Activated CD8-positive, alpha-beta memory T cell treated with anti-CD3 and anti-CD28 coated beads for 36 hours (primary cell): ENCODE results near the gene ESYT1. TPM values are rescaled to one million over a fixed set of nuclear protein-coding genes. Genes with fewer than 3 reads are reported as not detected.

Source experiments
- CTCF ChIA-PET: fragments of 350-600 bp; sonication (Branson Sonifier 250); formaldehyde crosslinking; loops from one replicate; lab custom pipeline; 2021; ENCODE audit warnings: antibody characterized with exemption; lab: Charles Lee
- POLR2A ChIA-PET: fragments of 350-600 bp; sonication (Branson Sonifier 250); formaldehyde crosslinking; loops from one replicate; lab custom pipeline; 2021; ENCODE audit warnings: antibody characterized with exemption; lab: Charles Lee
- total RNA-seq, 2 experiments: library from RNA; stranded (reverse); gene quantifications; one replicate each; pipeline ENCODE4 v1.2.3, GENCODE V29; 2021

The ESYT1 gene
- total RNA-seq, 2 experiments from 2014 or later: 193 to 196 TPM

DNA sequence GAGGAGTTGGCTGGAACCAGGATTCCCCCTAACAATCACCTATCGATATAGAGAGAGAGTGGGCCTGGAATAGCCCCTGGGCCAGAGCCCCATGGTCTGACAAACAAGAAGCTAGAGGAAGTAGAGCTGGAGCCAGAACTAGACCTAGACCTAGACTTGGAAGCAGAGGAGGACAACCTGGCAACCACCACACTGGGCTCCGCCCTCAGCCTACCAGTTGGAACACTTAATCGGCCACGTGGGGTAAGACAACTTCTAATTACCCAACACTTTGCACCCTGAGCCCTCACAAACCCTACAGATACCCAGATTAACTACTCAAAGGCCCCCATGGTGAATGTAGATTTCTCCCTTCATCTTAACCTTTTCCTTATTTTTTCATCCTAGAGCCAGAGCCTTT, 28.3 kb upstream of the ESYT1 start:
- CTCF ChIA-PET: interaction anchor here (0.5 kb wide), 1 partner anchor 15 kb away, joined by 3 read pairs; no protein-coding TSS in a partner anchor
- POLR2A ChIA-PET: no interaction called here

GRCh38 chr12:56101045-56101444, 27.0 kb upstream of the ESYT1 start:
- CTCF ChIA-PET: interaction anchor here (1.2 kb wide), 1 partner anchor 22 kb away, joined by 5 read pairs; the partner anchor contains the start of gene ERBB3

DNA sequence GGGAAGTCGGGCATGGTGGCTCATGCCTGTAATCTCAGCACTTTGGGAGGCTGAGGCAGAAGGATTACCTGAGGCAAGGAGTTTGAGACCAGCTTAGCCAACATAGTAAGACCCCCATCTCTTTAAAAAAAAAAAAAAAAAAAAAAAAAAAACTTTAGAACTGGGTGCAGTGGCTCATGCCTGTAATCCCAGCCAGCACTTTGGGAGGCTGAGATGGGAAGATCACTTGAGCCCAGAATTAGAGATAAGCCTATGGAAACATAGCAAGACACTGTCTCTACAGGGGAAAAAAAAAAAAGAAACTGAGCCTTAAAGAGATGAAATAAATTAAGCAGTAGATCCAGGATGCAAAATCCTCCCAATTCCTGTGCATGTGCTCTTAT, 25.4 kb upstream of the ESYT1 start:
- POLR2A ChIA-PET: interaction anchor here (0.6 to 3.0 kb wide), 2 partner anchors 57 to 128 kb away, joined by 5 to 17 read pairs; no protein-coding TSS in a partner anchor
- CTCF ChIA-PET: interaction anchor here (0.6 to 3.0 kb wide), 3 partner anchors 22 to 176 kb away, joined by 3 to 20 read pairs (median 3); partner anchors contain the start of gene ERBB3

More at GRCh38 chr12:56101045-56101444, 27.0 kb upstream of the ESYT1 start:
- POLR2A ChIA-PET: no interaction called here

DNA sequence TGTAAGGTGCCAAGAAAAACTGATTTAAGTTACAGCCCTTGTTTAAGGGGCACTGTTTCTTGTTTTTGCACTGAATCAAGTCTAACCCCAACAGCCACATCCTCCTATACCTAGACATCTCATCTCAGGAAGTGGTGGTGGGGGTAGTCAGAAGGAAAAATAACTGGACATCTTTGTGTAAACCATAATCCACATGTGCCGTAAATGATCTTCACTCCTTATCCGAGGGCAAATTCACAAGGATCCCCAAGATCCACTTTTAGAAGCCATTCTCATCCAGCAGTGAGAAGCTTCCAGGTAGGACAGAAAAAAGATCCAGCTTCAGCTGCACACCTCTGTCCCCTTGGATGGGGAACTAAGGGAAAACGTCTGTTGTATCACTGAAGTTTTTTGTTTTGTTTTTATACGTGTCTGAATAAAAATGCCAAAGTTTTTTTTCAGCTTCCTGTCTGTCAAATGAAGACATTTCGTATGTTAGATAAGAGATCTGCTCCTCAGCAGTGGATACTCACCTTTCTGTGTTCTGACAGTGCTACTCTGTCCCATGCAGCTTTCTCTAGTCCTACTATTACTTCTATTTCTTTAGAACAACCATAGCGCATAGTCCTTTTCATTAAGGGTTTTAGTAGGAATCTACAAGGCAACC, 24.9 kb upstream of the ESYT1 start:
- POLR2A ChIA-PET: interaction anchor here (0.6 to 3.0 kb wide), 6 partner anchors 9 to 586 kb away, joined by 3 to 56 read pairs (median 5); partner anchors contain the start of genes RPL41 and ZC3H10
- CTCF ChIA-PET: interaction anchor here (0.6 to 3.3 kb wide), 7 partner anchors 10 to 177 kb away, joined by 3 to 25 read pairs (median 4); partner anchors contain the start of genes ERBB3, RPL41, SMARCC2 and ZC3H10

- CTCF ChIA-PET: interaction anchor here (0.7 to 3.3 kb wide), 10 partner anchors 10 to 175 kb away, joined by 3 to 25 read pairs (median 4); partner anchors contain the start of genes ERBB3, RPL41, SMARCC2 and ZC3H10
These were observed 24.3 kb upstream of the ESYT1 start for GRCh38 chr12:56103823-56104108.

GRCh38 chr12:56104109-56104814, 23.8 kb upstream of the ESYT1 start, which contains the start of gene PA2G4:
Gene PA2G4 (plus strand): TSS chr12:56104559. CDS start chr12:56104738, 179 bp downstream.
- POLR2A ChIA-PET: interaction anchor here (0.5 to 3.0 kb wide), 17 partner anchors 8 to 1518 kb away, joined by 3 to 56 read pairs (median 3); partner anchors contain the start of genes ESYT1, MYL6, PAN2 and RAB5B
- CTCF ChIA-PET: interaction anchor here (0.7 to 3.3 kb wide), 10 partner anchors 9 to 176 kb away, joined by 3 to 25 read pairs (median 4); partner anchors contain the start of genes ERBB3, RPL41, SMARCC2 and ZC3H10

More at GRCh38 chr12:56103823-56104108, 24.3 kb upstream of the ESYT1 start:
- POLR2A ChIA-PET: interaction anchor here (0.6 to 3.0 kb wide), 13 partner anchors 9 to 1519 kb away, joined by 3 to 56 read pairs (median 4); partner anchors contain the start of genes ESYT1, MYL6, PAN2 and RAB5B

DNA sequence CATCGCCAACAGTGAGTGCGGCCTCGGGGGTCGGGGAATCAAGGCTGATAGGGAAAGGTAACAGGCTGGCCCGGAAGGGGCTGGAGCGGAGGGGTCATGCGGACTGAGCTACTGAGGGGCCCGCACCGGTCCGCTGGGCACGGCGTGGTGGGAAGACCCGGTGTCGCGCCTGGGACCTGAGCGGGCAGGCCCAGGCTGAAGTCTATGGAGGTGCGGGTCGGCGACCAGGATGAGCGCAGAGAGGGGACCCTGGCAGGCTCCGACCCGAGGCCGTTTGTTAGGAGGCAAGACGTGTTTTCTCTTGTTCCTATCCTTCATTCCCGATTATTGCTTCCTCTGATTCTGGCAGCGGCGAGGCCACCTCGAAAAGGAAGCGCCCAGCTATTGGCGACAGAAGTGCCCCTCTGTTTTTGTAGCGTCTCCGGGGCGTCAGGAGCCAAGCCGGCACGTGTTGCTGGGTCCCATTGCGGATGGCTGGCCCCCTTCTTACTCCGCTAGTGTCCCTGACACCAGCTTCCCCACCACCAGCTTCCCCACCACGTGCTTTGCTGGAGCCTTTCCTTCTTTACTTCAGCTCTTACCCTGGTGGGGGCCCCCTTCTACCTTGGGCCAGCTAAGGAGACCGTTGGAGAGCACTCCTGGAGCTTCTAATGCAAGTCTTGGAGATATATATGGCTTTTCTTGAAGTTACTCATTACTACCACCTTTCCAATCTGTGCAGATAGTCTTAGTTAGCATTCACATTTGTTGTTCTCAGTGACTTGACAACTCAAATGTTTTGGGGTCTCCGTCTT, 23.1 kb upstream of the ESYT1 start:
- ChIA-PET POLR2A (interaction anchor here (0.6 to 3.0 kb wide), 9 partner anchors 12 to 360 kb away, joined by 3 to 56 read pairs (median 4); partner anchors contain the start of genes ESYT1, RAB5B, RNF41 and RPL41), CTCF (interaction anchor here (0.7 to 3.3 kb wide), 6 partner anchors 10 to 85 kb away, joined by 3 to 25 read pairs (median 11); partner anchors contain the start of genes ERBB3, RPL41, SMARCC2 and ZC3H10)

DNA sequence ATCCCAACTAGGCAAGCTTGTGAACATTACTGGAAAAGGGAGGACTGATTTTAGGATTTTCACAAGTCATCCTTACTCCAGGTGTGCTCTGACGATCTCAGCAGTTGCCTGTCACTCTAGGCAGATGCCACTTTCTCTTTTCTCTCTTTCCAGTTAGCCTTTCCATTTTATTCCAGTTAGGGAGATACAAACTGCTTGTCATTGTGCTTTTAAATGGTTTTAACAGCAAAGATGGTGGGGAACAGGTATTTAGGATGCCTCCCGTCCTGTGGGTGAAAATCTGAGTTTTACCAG, 22.5 kb upstream of the ESYT1 start:
- ChIA-PET POLR2A (interaction anchor here (3.0 kb wide), 1 partner anchor 11 kb away, joined by 56 read pairs; the partner anchor contains the start of genes RPL41 and ZC3H10), CTCF (interaction anchor here (0.8 to 3.3 kb wide), 5 partner anchors 12 to 85 kb away, joined by 3 to 25 read pairs (median 18); partner anchors contain the start of genes ERBB3, RPL41, SMARCC2 and ZC3H10)

DNA sequence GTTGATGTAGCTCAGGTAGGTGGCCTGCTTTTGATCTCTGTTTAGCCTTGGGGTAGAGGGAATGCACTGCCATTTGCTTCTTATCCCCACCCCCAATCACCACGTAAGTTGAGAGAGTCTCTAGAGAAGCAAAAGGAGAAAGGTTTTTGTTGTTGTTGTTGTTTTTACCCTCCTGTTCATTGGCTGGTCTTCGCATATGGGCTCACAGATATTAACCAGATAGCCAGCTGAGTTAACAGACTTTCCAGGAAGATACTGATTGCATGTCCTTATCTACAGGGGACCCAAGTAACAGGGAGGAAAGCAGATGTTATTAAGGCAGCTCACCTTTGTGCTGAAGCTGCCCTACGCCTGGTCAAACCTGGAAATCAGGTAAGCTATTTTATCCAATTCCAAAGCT, 20.8 kb upstream of the ESYT1 start:
- POLR2A ChIA-PET: interaction anchor here (0.9 to 1.8 kb wide), 3 partner anchors 9 to 45 kb away, joined by 3 to 5 read pairs (median 3); partner anchors contain the start of genes RPL41 and ZC3H10

DNA sequence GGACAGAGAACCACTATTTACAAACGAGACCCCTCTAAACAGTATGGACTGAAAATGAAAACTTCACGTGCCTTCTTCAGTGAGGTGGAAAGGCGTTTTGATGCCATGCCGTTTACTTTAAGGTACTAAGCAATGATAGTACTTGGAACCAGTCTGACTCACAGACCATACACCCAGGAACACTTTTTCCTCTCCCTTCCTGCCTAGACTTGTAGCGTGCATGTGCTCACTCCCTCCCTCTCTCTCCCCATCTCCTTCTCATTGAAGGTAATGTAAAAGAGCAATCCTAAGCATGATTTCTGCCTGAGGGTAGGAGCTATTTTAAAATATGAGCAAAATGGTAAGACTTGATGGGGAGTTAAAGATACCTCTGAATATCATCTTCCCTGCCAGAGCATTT, 17.5 kb upstream of the ESYT1 start:
- POLR2A ChIA-PET: no interaction called here

More for the DNA sequence above, 20.8 kb upstream of the ESYT1 start:
- CTCF ChIA-PET: interaction anchor here (1.9 kb wide), 1 partner anchor 11 kb away, joined by 6 read pairs; the partner anchor contains the start of gene ZC3H10

DNA sequence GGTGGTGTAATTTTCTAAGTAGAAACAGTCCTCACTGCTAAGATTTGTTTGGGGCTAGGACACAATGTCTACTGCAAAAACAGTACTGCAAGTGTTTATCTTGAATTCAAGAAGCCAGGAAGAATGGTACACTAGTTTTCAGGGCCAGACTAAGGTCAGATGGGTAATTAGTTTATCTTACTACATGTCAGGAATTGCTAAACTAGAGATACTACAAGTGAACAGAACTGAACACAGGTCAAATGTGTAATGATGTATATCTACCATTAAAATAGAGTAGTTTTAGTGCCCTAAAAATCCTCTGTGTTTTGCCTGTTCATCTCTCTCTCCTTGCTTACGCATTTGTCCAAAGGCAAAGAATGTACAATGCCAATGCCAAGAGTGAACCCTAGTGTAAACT, 14.0 kb upstream of the ESYT1 start:
- POLR2A ChIA-PET: no interaction called here
- CTCF ChIA-PET: no interaction called here

More for the DNA sequence above, 17.5 kb upstream of the ESYT1 start:
- CTCF ChIA-PET: no interaction called here

DNA sequence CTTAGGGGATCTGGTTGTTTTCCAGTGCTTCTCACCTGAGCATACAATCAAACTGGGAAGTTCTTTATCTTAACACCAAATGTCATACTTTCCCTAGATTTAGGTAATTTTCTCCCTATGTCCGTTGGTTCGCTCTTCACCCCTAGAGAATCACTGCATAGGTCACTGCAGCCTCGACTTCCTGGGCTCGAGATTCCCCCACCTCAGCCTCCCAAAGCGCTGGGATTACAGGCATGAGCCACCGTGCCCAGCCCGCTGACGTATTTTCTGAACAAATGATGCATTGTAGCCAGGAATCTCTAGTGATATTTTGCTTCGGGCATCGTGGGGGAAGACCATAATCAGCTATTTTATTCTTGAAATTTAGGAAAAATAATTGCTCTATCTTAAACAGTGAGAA, 12.7 kb upstream of the ESYT1 start:
- ChIA-PET POLR2A (interaction anchor here (4.1 kb wide), 1 partner anchor 11 kb away, joined by 56 read pairs; the partner anchor contains the start of gene PA2G4), CTCF (interaction anchor here (1.7 kb wide), 2 partner anchors 10 to 68 kb away, joined by 4 read pairs; no protein-coding TSS in a partner anchor)

- CTCF ChIA-PET: interaction anchor here (1.7 to 6.2 kb wide), 4 partner anchors 9 to 73 kb away, joined by 4 to 73 read pairs (median 16); partner anchors contain the start of genes PA2G4 and SMARCC2
- POLR2A ChIA-PET: interaction anchor here (0.6 to 4.2 kb wide), 12 partner anchors 10 to 189 kb away, joined by 3 to 56 read pairs (median 6); partner anchors contain the start of genes ANKRD52, ESYT1, PA2G4 and PYM1
These were observed 11.6 kb upstream of the ESYT1 start, which contains the start of gene RPL41 for GRCh38 chr12:56116267-56117081. Gene RPL41 (plus strand): TSS chr12:56116633.

DNA sequence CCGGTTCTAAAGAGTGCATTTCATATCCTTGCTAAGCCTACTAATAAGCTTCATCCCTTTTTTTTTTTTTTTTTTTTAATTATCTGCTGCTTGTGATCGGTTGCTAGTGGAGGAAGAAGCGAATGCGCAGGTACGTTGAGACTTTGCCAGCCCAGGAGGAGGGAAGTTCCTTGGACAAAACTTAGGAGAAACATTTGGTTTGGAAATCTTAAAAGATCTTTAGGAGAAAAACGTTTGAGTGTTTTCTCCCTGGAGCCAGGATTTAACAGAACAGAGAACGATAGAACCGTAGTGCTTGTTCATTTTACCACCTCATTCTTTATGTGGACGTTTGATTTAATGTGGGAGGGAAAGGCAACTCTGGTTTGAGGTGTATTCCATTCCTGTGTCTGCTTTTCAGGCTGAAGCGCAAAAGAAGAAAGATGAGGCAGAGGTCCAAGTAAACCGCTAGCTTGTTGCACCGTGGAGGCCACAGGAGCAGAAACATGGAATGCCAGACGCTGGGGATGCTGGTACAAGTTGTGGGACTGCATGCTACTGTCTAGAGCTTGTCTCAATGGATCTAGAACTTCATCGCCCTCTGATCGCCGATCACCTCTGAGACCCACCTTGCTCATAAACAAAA, 10.9 kb upstream of the ESYT1 start:
- CTCF ChIA-PET: interaction anchor here (0.7 to 6.2 kb wide), 8 partner anchors 10 to 378 kb away, joined by 3 to 73 read pairs (median 6); partner anchors contain the start of genes ESYT1, PA2G4 and SMARCC2
- POLR2A ChIA-PET: interaction anchor here (0.5 to 4.2 kb wide), 16 partner anchors 9 to 567 kb away, joined by 3 to 56 read pairs (median 5); partner anchors contain the start of genes ANKRD52, ESYT1, PA2G4 and PYM1

GRCh38 chr12:56117778-56118687, 10.0 kb upstream of the ESYT1 start, which contains the start of gene ZC3H10:
Gene ZC3H10 (plus strand): TSS chr12:56118266. CDS start chr12:56120563, 2,297 bp downstream.
- ChIA-PET POLR2A (interaction anchor here (0.5 to 4.2 kb wide), 15 partner anchors 10 to 1837 kb away, joined by 3 to 56 read pairs (median 6); partner anchors contain the start of genes ESYT1, MYL6, PA2G4 and RNF41), CTCF (interaction anchor here (0.6 to 6.2 kb wide), 15 partner anchors 9 to 379 kb away, joined by 3 to 73 read pairs (median 5); partner anchors contain the start of genes ANKRD52, ESYT1, IL23A and PA2G4)
